GM18502 (cell line): ENCODE results near the gene TMEM117.

Experiments
- ATAC-seq: cut with Tn5 transposase; IDR thresholded peaks from one replicate; pipeline ENCODE4 v1.9.1; 2021; ENCODE audit warnings: mild to moderate bottlenecking; ENCODE audit not compliant: unreplicated experiment, poor library complexity

TMEM117 gene

GRCh38 chr12:44405297-44405696, 569.4 kb downstream of the TMEM117 start:
- no peak for ATAC-seq

- no peak for ATAC-seq
These were observed 586.7 kb downstream of the TMEM117 start for GRCh38 chr12:44422559-44422958.

GRCh38 chr12:44428825-44429224, 592.9 kb downstream of the TMEM117 start:
- no peak for ATAC-seq

- ATAC-seq = peak; percentile 88
These were observed 595.9 kb downstream of the TMEM117 start for GRCh38 chr12:44431647-44432343.

GRCh38 chr12:44433659-44434058, 597.8 kb downstream of the TMEM117 start:
- peak; percentile 33 for ATAC-seq

- ATAC-seq = no peak
These were observed 600.9 kb downstream of the TMEM117 start for GRCh38 chr12:44436756-44437155.
